Activated CD8-positive, alpha-beta memory T cell treated with anti-CD3 and anti-CD28 coated beads, Interleukin-2, amount 50 U/mL, for 4 hours (primary cell): Measurements from ENCODE around the gene UQCRC1.
A peak's percentile ranks its signal among the peaks of the same experiment; 100 is the strongest.

Experiments
- DNase-seq: peaks from one replicate; pipeline ENCODE4 v3.0.0-alpha.2; 2020

UQCRC1 gene

DNA sequence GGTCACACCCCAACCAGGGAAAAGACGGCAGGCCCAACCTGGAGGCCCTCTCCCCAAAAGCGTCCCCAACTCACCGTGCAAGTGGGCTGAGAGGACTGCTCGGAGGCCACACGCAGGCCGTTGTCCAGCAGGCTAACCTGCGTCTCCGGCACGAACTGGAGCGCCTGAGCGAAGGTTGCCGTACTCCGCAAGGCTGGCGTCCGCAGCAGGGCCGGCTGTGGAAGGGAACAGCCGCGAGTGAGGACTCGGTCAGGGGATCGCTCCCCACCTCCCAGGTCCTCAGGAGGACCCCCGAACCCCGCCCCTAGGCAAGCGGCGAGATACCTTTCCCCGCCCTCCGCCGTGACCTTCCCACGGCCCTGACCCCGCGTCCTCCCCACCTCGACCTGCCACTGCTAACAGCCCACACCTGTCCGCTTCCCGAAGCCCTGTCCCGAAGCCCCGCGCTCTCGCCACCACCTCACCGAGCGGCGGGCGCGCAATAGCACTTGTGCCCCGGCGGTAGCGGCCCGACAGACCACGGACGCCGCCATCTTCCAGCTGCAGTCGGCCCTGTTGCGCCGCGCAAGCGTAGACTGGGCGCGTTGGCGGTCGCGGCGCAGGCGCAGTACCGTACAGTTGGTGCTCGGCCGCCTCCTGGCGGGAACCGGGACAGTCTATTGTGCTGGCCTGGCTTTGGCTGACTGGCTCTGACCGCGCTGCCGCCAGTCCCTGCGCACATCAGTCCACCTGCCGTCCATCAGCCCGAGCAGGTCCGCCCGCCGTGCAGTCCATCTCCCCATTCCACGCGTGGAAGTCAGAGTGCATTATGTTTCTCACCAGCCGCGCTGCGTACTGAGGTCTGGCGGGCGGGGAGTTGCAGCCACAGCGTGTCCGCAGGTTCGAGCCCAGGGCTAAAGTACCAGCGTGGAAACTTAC lies at the start of gene UQCRC1:
UQCRC1 (minus strand) TSS at position 559 of the 918 bp plus-strand sequence; CDS start at position 533, 26 bp downstream.
- peak; percentile 91 for DNase-seq

GRCh38 chr3:48656841-48657281 lies 47.4 kb upstream of the UQCRC1 start:
- peak; percentile 37 for DNase-seq

- peak; percentile 86 for DNase-seq
Measured at GRCh38 chr3:48656061-48656840, 46.8 kb upstream of the UQCRC1 start.

DNA sequence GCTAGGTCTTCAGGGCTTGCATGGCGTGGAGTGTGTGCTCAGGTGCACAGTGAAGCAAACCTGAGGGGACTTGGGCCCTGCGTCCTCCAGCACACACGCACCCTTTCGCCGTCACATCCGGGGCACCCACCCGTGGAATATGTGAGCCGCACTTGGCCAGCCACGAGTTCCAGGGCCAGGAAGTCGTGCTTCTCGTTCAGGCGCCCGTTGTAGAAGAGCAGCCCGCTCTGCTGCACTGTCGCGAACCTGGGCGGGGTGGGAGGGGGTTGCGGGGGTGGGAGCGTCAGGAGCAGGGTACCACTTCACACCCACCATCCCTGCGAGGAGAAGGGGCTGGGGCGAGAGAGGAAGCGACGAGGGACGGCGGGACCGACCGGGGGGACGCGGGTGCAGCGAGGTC lies 46.2 kb upstream of the UQCRC1 start:
- peak; percentile 61 for DNase-seq

DNA sequence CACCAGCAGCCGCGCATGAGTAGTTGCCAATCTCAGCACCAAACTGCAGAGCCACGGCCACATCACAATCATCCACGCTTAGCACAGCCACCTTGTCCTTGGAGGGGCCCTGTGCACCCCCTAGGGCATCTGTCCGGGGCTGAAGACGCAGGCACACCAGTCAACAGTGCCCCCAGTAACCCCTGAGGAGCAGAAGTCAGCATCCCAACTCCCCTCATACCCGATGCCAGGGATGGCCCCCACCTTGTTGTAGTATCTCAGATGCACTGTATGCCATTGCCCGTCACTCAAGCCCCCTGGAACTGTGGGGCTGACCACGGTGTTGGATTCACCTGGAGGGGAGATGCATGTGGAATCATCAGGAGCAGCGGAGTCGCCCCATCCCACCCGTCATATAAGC lies 45.6 kb upstream of the UQCRC1 start:
- DNase-seq: no peak

DNA sequence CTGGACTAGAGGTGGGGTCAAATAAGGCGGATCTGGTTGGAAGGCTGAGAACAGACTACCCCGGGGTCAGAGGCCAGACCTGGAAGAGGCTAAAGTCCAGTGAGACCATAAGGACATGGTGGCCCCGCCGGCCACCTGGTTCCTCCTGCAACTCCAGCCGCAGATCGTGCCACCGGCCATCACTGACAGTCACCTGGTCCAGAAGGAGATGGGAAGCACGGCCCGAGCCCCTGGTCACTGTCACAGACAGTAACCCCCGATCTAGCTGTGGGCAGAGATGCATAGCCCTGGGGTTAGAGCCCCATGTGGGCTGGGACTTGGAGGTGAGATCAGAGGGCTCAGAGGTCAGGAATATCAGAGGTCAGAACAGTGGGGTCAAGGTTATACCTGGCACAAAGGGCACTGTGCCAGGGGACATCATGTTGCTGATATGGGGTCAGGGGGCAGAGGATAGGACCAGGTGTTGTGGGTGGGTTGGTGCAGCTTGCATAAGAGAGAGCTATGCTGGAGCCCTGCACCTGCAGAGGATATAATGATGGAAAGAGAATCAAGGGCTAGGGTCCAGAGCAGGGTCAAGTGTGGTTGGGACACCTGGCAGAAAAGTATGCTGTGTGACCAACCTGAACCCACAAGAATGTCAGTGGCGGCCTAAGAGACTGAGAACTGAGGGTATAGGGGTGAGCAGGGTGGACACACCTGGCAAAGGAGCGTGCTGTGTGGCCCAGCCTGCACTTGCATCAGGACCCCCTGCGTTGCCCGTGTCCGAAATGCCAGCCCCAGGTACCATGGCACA lies 43.7 kb upstream of the UQCRC1 start:
- no peak for DNase-seq

- no peak for DNase-seq
Measured at GRCh38 chr3:48651771-48652170, 42.3 kb upstream of the UQCRC1 start.

DNA sequence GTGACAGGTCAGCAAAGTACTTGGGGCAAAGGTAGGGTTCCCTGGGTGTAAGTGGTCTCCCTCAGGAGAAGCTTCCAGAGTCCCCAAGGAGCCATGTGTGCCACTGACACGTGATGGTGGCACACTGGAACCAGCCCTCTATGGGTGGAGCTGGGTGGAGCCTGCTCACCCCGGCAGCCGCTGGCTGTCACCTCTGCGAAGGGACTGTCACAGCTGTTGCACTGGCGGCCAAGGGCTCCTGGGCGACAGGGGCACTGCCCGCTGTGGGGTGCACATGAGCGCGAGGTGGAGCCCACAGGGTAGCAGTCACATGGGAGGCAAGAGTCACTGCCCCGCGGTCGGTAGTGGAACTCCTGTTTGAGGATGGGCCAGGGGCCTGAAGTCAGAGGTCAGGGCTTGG lies 41.3 kb upstream of the UQCRC1 start:
- no peak for DNase-seq

DNA sequence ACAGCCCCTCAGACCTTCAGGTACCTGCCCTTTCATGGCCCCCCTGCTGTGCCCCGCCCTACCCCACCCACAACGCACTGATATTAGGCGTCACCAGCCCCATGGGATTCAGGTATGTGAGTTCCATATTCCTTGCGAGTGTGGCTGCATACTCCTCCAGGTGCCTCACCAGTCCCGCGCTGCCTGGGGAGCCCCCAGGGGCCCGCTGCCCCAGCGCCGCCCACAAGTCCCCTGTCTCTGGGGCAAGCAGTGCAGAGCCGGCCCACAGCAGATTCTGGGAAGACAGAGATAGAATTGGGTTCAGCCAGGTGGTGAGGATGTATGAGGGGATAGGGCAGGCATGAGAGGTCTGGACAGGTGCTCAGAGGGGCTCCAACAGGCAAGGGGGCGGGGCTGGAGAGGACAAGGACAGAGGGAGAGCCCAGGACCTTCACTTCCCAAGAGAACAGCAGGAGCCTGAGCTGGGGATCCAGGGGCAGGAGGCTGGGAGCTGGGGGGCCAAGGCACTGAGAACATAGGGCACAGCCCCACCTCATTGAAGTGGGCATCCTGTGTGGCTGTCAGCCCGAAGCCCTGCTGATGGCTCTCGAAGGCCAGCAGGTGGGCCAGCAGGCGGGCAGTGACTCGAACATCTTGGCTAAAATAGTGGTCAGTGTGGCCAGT lies 38.9 kb upstream of the UQCRC1 start:
- no peak for DNase-seq

GRCh38 chr3:48647714-48648113 lies 38.3 kb upstream of the UQCRC1 start:
- DNase-seq: no peak

DNA sequence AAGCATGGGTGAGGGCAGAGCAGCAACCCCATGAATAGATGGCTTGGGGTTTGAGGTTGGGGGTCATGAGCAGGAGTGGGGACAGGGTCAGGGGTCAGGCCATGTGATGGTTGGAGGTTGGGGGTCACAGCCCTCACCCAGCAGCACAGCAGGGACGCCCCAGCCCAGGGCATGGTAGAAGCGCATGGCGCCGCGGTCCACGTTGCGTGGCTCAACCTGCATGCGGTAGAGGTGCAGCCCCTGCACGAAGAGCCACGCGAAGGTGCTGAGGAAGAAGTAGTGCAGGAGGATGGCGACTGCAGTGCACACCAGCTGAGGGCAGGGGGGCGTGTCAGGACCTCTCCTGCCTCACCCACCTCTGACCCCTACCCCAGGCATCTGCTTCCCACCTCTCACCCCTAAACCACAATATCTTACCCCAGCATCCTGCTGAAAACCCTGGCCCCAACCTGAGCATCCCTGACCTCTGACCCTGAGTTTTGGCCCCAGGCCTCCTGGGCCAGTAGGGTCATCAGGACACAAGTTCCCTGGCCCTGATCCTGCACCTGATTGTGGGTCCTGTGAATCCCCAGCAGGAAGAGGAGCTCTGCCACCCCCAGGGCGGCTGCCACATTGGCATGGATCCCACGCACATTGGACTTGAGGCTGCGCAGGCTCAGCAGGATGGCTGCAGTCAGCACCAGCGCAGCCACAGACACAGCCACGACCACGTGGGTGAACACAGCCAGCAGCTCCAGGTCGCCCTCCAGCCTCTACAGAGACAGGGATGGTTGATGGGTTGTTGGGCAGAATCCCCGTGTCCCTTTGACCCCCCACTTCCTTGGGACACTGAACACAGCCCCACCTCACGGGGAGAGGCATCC lies 35.7 kb upstream of the UQCRC1 start:
- DNase-seq: no peak

DNA sequence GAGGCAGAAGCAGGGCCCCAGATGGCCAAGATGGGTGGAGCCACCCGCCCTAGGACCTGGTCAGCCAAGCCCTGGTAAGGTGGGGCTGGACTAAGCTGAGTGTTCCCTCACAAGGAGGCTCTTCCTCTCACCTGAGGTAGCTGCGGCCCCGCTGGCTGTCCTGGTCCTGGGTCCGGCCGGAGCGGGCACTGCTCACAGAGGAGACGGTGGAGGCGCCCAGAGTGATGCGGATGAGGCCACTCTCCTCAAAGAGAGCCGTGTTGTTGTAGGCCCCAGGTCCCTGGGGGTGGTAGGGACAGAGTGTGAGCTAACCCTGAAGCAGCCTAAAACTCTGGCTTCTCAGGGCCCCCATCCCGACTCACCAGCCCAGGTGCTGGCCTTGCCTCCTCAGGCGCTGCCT lies 33.2 kb upstream of the UQCRC1 start:
- no peak for DNase-seq

GRCh38 chr3:48641396-48641795 lies 31.9 kb upstream of the UQCRC1 start:
- no peak for DNase-seq

GRCh38 chr3:48639944-48640606 lies 30.6 kb upstream of the UQCRC1 start:
- no peak for DNase-seq

DNA sequence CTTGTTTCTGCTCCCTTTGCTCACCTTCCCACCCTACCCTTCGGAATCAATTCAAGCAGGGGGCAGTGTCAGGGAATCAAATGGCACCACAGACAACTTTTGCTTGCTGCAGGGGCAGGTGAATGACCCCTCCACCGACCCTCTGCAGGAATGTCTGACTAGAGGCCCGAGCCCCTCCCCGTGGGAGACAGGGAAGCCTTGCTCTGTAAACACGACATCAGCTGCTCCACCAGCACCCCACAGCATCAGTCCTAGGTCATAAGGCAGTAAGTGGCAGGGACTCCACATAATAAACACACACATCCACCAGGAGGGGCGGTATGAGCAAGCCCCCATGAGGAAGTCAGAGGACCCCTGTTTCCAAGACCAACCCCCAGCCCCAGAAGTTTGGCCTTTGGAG lies 27.9 kb upstream of the UQCRC1 start:
- no peak for DNase-seq

DNA sequence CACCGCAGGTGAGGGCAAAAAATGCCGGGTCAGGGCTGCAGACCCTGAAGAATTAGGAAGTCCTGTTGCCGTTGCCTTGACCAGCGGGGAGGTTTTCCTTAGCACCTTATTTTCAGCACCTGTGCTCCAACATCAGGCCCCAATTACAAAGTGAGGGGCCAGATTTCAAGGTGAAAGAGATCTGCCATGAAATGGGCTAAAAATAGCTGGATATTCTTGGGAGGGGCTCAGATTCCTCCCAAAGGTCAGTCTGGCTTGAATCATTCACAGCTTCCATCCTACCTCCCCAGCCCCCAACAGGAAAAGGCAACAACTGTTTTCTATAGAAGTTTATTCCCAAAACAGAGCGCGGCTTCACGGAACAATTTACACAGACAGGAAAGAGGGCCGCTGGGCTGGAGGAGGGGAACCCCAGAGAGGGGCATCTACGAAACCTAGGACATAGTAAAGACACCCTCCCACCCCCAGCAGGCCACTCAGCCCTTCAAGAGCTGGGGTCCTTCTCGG lies 26.8 kb upstream of the UQCRC1 start:
- no peak for DNase-seq

DNA sequence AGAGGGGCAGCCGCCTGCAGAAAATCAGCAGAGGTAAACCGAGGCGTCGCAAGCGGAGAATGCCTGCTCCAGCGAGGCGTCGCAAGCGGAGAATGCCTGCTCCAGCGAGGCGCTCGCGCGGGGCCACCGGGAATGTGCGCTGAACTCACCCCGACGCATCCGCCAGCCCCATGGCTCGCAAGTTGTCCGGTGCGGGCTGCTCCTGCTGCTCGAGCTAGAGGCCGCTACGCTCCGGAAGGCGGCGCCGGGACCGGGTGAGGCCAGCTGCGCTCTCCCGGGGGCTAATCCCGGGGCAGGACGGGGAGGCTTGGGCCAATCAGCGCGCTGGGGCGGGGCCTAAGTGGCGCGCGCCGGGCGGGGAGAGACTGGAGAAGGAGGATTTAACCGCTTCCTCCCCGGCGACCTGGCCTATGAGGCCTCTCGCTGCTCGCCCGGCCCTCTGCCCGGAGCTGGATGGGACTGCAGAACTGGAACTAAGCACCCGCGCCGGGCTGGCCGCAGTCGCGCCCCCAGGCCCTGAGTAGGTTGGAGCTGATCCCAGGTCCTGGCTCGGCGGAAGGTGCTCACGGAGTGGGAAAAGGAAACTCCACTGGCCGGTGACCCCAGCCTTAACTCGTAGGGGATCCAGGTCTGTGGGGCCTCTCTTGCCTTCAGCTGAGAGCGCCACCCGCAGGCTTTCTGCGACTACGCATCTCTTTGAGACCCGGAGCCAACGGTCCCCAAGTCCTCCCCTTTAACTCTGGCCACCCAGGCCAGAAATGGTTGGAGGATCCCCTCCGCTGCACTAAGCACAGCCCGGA lies 26.0 kb upstream of the UQCRC1 start, which contains the start of gene SLC26A6:
SLC26A6 (minus strand) TSS at position 240 of the 800 bp plus-strand sequence; CDS start at position 172, 68 bp downstream.
- peak; percentile 93 for DNase-seq

DNA sequence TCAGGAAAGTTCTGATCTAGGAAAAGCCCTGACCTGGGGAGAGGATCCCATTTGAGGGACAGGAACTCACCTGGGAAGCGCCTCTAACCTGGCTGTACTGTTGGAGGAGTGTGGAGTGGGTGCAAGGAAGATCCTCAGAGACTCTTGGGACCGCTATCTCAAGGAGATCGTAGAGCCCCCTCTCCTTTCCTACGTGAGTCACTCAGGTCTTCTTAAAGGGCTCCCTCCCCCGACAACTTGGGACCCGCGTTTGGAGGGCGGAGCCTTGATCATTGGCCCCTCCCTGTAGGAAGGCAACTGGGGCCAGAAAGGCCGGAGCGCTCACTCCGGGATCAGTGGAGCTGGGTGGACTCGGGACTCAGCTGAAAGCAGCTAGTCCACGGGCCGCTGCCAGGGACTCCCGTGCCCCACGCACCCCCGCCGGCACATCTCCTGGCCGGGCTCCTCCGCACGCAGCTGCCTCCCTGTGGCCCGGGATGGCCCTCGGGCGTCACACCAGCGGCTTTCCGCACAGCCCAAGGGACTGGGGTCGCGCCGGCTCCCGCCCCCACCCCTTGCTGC lies 25.3 kb upstream of the UQCRC1 start:
- peak; percentile 67 for DNase-seq

DNA sequence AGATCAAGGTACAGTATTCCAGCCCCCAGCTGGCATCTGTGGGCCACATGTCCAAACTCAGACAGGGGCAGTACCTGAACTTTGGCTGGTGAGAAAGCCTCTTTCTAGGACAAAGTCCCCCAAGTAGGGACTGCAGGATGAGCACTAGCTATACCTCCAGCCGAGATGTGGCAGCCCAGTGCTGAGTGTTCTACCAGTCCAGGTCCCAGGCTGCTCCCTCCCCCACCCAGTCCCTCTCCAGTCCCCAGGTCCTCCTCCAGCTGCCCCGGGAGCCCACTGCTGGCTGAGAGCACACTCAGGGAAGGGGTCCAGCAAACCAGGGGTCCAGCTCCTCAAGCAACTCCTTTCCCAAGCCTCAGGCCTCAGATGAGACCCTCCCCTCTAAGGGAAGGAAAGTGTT lies 24.3 kb upstream of the UQCRC1 start:
- no peak for DNase-seq
